Activated CD4-positive, alpha-beta T cell treated with anti-CD3 and anti-CD28 coated beads, Interleukin-2, amount 10 ng/mL, durations not matched to agents 24 days and 14 days (primary cell): Measurements from ENCODE around the gene ALKBH2. TPM values are rescaled to one million over a fixed set of nuclear protein-coding genes. Genes with fewer than 3 reads are reported as not detected.
A peak's percentile ranks its signal among the peaks of the same experiment; 100 is the strongest.

Experiments used
- DNase-seq: peaks from one replicate; pipeline ENCODE4 v3.0.0; 2022
- H3K27ac Mint-ChIP-seq: one replicate; pipeline ENCODE4 v1.8.0; 2022; ENCODE audit warnings: mild to moderate bottlenecking, mixed read lengths
- H3K27me3 Mint-ChIP-seq: one replicate; pipeline ENCODE4 v1.8.0; 2022; ENCODE audit warnings: mixed read lengths
- H3K36me3 Mint-ChIP-seq: one replicate; pipeline ENCODE4 v1.8.0; 2022; ENCODE audit warnings: low read depth, mild to moderate bottlenecking, mixed read lengths
- H3K4me1 Mint-ChIP-seq: one replicate; pipeline ENCODE4 v1.8.0; 2021; ENCODE audit warnings: mixed read lengths
- H3K4me3 Mint-ChIP-seq: one replicate; pipeline ENCODE4 v1.8.0; 2022; ENCODE audit warnings: mild to moderate bottlenecking, moderate library complexity, mixed read lengths
- H3K9me3 Mint-ChIP-seq: one replicate; pipeline ENCODE4 v1.8.0; 2021; ENCODE audit warnings: mixed read lengths
- intact Hi-C: fragments of 100-400 bp; cut with micrococcal nuclease; formaldehyde crosslinking; loops from one replicate; pipeline ENCODE4 v1.15.1; 2023
- total RNA-seq: library from RNA; stranded (reverse); gene quantifications from 2 replicates; pipeline ENCODE4 v1.2.3, GENCODE V29; 2022

The ALKBH2 gene
- total RNA-seq, 1 donor from 2014 or later = 44.8 TPM

DNA sequence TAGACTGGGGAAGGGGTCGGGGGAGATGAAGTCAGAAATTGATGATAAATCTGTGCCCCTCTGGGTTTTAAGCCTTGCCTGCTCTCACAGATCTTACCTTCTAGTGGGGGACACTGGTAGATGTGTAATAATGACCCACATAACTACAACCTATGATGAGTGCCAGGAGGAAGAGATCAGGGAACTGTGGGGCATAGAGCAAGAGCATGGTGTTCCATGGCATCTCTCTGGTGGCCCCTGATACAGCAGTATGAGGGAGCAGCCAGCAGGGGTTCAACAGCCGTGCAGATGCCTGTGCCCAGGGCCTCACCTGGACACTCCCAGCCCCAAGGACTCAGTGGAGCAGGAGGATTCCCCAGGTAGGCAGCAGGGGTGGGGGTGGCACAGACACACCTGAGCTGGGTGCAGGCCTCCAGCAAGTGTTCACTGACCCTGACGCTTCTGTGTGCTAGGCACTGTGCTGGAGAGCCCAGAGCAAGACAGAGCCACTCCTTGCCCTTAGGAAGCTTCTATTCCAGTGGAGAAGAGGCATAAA lies 28.1 kb upstream of the ALKBH2 start:
- no peaks in the 10 kb centered on the region for H3K27me3 Mint-ChIP-seq
- intact Hi-C loops = no loop called here
- no peaks in the 10 kb centered on the region for H3K9me3 Mint-ChIP-seq
- no peak for DNase-seq
- H3K27ac Mint-ChIP-seq = no peak overlapping the region
- no peak overlapping the region for H3K4me3 Mint-ChIP-seq
- H3K36me3 Mint-ChIP-seq = no peaks in the 10 kb centered on the region
- no peaks in the 10 kb centered on the region for H3K4me1 Mint-ChIP-seq

DNA sequence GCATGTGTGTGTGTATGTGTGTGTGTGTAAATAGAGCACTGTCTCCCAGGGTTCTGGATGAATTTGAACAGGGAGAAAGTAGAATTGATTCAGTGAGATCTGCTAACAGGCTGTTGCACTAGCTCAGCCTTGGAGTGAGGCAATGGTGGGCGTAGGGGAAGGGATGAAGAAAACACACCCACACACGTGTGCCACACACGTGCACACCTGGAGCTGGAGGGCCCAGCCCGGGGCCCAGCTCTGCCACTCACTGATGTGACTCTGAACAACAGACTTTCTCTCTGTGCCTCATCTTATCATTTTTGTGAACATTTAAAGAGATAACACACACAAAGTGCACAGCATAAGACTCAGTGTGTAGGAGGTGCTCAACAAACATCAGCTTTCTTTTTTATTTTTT lies 27.3 kb upstream of the ALKBH2 start:
- peaks cover 3% of the 10 kb centered on the region for H3K4me1 Mint-ChIP-seq
- DNase-seq = no peak
- H3K9me3 Mint-ChIP-seq = no peaks in the 10 kb centered on the region
- H3K27ac Mint-ChIP-seq = no peak overlapping the region
- intact Hi-C loops = no loop called here
- H3K27me3 Mint-ChIP-seq = no peaks in the 10 kb centered on the region
- no peaks in the 10 kb centered on the region for H3K36me3 Mint-ChIP-seq
- no peak overlapping the region for H3K4me3 Mint-ChIP-seq

DNA sequence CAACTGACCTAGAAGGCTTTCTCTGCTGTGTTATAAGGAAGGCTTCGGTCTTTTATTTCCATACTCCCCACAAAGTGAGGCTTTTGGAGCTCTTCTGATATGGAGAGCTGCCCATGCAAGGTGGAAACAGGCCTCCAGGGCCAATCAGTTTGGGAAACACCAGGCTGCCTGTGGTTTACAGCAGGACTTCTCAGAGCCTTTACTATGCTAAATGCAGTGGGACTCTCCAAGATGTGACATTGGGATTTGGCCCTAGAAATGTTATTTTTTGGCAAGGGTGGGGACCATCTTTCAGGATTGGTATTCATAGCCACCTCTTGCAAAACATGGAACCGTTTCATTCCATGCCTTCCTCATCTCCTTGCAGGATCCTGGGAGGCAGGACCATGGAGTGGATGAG lies 26.8 kb upstream of the ALKBH2 start:
- no peak for DNase-seq
- Mint-ChIP-seq H3K9me3 (no peaks in the 10 kb centered on the region), H3K4me1 (peaks cover 3% of the 10 kb centered on the region), H3K4me3 (no peak overlapping the region), H3K27ac (no peak overlapping the region), H3K36me3 (no peaks in the 10 kb centered on the region), H3K27me3 (no peaks in the 10 kb centered on the region)
- intact Hi-C loops = no loop called here

DNA sequence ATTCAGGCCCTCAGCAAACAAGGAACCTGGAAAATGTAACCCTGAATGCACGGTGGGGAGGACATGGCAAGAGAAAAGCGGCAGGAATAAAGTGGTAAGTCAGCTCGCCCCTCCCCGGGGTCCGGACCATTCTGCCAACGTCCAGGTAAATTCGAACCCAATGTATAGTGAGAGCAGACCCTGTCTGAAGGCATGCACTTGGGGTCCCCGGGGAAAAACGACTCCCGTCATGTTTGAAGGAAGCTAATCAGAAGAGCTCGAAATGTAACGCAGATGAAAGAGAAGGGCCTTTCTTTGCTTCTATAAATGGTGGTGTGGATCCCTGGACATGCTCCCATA lies 23.3 kb upstream of the ALKBH2 start:
- no peak for DNase-seq
- no peaks in the 10 kb centered on the region for H3K9me3 Mint-ChIP-seq
- H3K27me3 Mint-ChIP-seq = no peaks in the 10 kb centered on the region
- no peak overlapping the region for H3K27ac Mint-ChIP-seq
- peaks cover 6% of the 10 kb centered on the region for H3K4me1 Mint-ChIP-seq
- H3K4me3 Mint-ChIP-seq = no peak overlapping the region
- no peaks in the 10 kb centered on the region for H3K36me3 Mint-ChIP-seq
- intact Hi-C loops = loop anchor here (10.0 kb wide), 1 partner anchor 128 kb away; no protein-coding TSS in a partner anchor

DNA sequence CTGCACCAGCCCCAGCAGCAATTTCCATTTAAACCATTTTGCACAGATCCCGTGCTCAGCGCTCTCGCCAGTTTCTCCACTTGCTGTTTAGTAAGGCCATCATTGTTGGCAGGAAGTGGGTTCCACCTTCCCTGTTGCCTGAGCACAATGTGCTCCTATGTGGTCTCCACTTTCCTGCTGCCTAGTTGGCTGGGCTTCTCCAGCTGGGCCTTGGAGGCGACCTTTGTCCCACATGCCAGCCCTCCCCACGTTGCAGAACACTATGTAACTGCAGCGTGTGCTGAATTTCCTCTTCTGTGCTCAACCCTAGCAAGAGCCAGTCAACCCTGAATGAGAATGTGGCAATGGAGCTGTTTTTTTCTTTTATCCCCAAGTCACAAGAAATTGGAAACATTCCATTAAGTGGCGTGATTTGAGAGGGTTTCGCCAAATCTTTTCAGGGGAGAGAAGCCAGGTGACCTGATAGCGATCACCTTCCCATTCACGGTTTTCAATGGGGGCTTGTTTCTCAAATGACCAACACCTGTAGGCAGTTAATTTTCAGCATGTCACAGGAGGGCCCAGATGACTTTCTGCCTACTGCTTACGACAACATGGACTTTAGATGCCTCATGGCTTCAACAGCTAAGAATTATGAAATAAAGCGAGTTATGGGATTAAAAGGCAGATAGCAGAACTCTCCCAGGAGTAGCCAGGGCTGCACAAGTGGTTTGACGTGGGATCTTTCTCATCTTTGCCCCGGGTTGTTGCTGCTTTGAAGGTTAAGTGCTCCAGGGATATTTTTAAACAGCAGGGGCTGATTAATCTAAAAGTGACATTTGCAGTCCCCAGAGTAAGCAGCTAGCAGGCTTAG lies 22.7 kb upstream of the ALKBH2 start, which contains the start of gene ACACB:
ACACB (plus strand) TSS at position 830 of the 853 bp plus-strand sequence. CDS start 22,819 bp downstream, outside the sequence.
- H3K4me3 Mint-ChIP-seq = no peak within 1 kb of the TSS
- no peak within 1 kb of the TSS for H3K27ac Mint-ChIP-seq
- no peak for DNase-seq
- intact Hi-C loops = loop anchor here (10.0 kb wide), 1 partner anchor 129 kb away; no protein-coding TSS in a partner anchor
- no peaks in the 10 kb centered on the region for H3K36me3 Mint-ChIP-seq
- no peaks in the 10 kb centered on the region for H3K27me3 Mint-ChIP-seq
- peaks cover 7% of the 10 kb centered on the region for H3K4me1 Mint-ChIP-seq
- H3K9me3 Mint-ChIP-seq = no peaks in the 10 kb centered on the region

DNA sequence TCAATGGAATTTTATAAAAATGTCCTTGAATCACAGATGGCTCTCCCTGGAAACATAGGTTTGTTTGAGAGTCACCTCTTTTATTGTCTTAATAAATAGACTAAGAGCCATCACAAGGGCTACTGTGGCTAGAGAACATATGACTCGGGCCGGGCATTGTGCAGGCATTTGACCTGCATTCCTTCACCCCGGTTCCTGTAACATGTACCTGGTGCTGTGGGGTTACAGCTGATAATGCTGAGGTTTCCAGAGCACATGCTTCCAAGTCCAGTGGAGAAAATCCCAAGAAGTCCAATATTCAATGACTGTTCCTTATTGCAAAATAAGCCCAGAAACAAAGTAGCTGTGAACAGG lies 22.1 kb upstream of the ALKBH2 start:
- Mint-ChIP-seq H3K4me1 (peaks cover 8% of the 10 kb centered on the region), H3K9me3 (no peaks in the 10 kb centered on the region), H3K27ac (no peak overlapping the region), H3K4me3 (no peak overlapping the region), H3K27me3 (no peaks in the 10 kb centered on the region), H3K36me3 (peaks cover 4% of the 10 kb centered on the region)
- no peak for DNase-seq
- intact Hi-C loops = loop anchor here (10.0 kb wide), 1 partner anchor 129 kb away; no protein-coding TSS in a partner anchor

GRCh38 chr12:109114644-109115043 lies 21.4 kb upstream of the ALKBH2 start:
- no peak overlapping the region for H3K27ac Mint-ChIP-seq
- no peak for DNase-seq
- H3K9me3 Mint-ChIP-seq = no peaks in the 10 kb centered on the region
- no peaks in the 10 kb centered on the region for H3K27me3 Mint-ChIP-seq
- H3K4me1 Mint-ChIP-seq = peaks cover 10% of the 10 kb centered on the region
- intact Hi-C loops = loop anchor here (10.0 kb wide), 1 partner anchor 130 kb away; no protein-coding TSS in a partner anchor
- H3K36me3 Mint-ChIP-seq = peaks cover 6% of the 10 kb centered on the region
- no peak overlapping the region for H3K4me3 Mint-ChIP-seq

- DNase-seq = no peak
- Mint-ChIP-seq H3K27me3 (no peaks in the 10 kb centered on the region), H3K27ac (no peak overlapping the region), H3K36me3 (peaks cover 9% of the 10 kb centered on the region), H3K4me1 (peaks cover 10% of the 10 kb centered on the region), H3K4me3 (no peak overlapping the region), H3K9me3 (no peaks in the 10 kb centered on the region)
- intact Hi-C loops = loop anchor here (10.0 kb wide), 1 partner anchor 131 kb away; no protein-coding TSS in a partner anchor
Observed at GRCh38 chr12:109113661-109114321, 20.5 kb upstream of the ALKBH2 start.

DNA sequence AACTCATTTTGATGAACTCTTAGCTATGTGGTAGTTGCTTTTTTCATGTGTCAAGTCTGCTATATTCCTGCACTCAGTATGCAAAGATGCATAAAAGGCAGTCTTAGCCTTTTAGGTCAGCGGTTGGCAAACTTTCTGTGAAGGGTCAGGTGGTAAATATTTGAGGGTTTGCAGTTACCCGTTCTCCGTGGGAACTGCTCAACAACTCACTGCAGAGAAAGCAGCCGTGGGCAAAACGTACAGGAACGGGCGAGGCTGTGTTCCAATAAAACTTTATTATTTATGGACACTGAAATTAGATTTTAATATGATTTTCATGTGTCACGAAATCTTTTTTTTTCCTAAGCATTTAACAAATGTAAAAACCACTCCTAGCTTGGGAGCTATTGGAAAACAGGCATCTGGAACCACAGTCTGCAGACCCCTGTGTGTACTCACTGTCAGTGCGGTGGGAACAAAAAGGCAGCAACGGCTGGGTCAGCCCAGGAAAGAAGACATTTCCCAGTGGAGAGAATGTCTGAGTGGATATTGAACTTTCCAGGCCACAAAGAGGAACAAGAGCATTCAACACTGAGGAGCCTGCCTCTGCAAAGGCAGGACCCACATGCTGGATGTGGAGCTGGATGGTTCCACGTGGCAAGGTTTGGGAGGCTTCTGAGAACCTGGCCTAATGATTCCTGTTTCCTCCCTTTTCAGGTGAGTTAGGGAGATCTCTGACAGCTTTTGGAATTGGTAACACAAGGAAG lies 19.6 kb upstream of the ALKBH2 start:
- no peak for DNase-seq
- intact Hi-C loops = loop anchor here (10.0 kb wide), 1 partner anchor 132 kb away; no protein-coding TSS in a partner anchor

DNA sequence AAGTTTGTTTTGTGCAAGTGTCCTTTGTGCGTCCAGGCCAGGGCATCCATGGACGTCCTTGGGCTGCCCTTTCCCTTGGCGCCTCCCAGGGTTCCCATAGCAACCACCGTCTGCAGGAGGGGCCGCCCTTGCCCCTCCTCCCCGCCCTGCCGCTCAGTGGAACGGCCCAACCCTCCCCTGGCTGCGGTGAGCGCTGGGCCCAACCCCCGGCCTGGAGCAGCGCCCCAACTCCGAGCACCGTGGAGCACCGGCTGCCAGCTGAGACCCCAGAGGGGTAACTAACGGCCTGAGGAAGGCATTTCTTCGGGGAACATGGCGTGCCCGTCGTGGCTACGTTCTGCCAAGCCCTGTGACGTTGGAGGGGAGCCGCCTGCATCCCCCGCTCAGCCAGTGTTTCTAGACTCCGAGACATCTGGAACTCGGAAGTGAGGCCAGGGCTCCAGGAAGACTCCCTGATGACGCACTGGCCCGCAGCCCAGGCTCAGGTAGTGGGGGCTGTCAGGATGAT lies 17.8 kb upstream of the ALKBH2 start:
- Mint-ChIP-seq H3K36me3 (peaks cover 21% of the 10 kb centered on the region), H3K4me3 (peak overlapping the region; percentile 75), H3K4me1 (peaks cover 10% of the 10 kb centered on the region), H3K27ac (peak overlapping the region; percentile 48), H3K9me3 (no peaks in the 10 kb centered on the region), H3K27me3 (no peaks in the 10 kb centered on the region)
- DNase-seq = peak; percentile 87
- intact Hi-C loops = loop anchor here (2.0 to 10.0 kb wide), 2 partner anchors 134 to 282 kb away; no protein-coding TSS in a partner anchor

More for the DNA sequence above, 19.6 kb upstream of the ALKBH2 start:
- peaks cover 14% of the 10 kb centered on the region for H3K36me3 Mint-ChIP-seq
- no peaks in the 10 kb centered on the region for H3K9me3 Mint-ChIP-seq
- peaks cover 10% of the 10 kb centered on the region for H3K4me1 Mint-ChIP-seq
- no peaks in the 10 kb centered on the region for H3K27me3 Mint-ChIP-seq
- H3K27ac Mint-ChIP-seq = no peak overlapping the region
- no peak overlapping the region for H3K4me3 Mint-ChIP-seq

GRCh38 chr12:109109746-109110350 lies 16.6 kb upstream of the ALKBH2 start:
- Mint-ChIP-seq H3K27me3 (no peaks in the 10 kb centered on the region), H3K4me3 (no peak overlapping the region), H3K27ac (no peak overlapping the region), H3K9me3 (no peaks in the 10 kb centered on the region), H3K36me3 (peaks cover 32% of the 10 kb centered on the region), H3K4me1 (peaks cover 7% of the 10 kb centered on the region)
- intact Hi-C loops = loop anchor here (2.0 to 10.0 kb wide), 2 partner anchors 135 to 283 kb away; no protein-coding TSS in a partner anchor
- no peak for DNase-seq

DNA sequence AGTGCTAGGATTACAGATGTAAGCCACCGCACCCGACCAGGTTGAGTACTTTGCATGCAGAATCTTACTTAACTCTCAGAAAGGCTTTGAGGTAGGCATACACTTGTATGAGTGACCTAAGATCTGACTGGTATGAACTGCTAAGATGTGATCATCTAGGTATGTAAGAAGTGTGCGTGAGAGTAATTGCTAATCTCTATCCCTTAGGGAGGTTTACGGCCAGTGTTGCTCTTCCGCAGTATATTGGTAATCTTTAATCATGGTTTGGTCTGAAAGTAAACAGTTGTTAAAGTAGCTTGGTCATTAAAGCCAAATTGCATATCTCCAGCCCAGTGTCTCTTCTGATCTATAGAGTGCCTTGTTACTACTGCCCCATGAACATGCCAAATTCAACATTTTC lies 11.9 kb upstream of the ALKBH2 start:
- no peaks in the 10 kb centered on the region for H3K27me3 Mint-ChIP-seq
- intact Hi-C loops = no loop called here
- no peak for DNase-seq
- no peaks in the 10 kb centered on the region for H3K9me3 Mint-ChIP-seq
- peaks cover 55% of the 10 kb centered on the region for H3K36me3 Mint-ChIP-seq
- H3K27ac Mint-ChIP-seq = no peak overlapping the region
- H3K4me1 Mint-ChIP-seq = peaks cover 6% of the 10 kb centered on the region
- no peak overlapping the region for H3K4me3 Mint-ChIP-seq

- H3K4me1 Mint-ChIP-seq = peaks cover 21% of the 10 kb centered on the region
- peaks cover 59% of the 10 kb centered on the region for H3K36me3 Mint-ChIP-seq
- H3K9me3 Mint-ChIP-seq = no peaks in the 10 kb centered on the region
- no peaks in the 10 kb centered on the region for H3K27me3 Mint-ChIP-seq
- intact Hi-C loops = no loop called here
- no peak overlapping the region for H3K4me3 Mint-ChIP-seq
- H3K27ac Mint-ChIP-seq = no peak overlapping the region
- no peak for DNase-seq
Observed at GRCh38 chr12:109102491-109102890, 9.2 kb upstream of the ALKBH2 start.
